ENCODE results near the gene CPEB3.

DNA sequence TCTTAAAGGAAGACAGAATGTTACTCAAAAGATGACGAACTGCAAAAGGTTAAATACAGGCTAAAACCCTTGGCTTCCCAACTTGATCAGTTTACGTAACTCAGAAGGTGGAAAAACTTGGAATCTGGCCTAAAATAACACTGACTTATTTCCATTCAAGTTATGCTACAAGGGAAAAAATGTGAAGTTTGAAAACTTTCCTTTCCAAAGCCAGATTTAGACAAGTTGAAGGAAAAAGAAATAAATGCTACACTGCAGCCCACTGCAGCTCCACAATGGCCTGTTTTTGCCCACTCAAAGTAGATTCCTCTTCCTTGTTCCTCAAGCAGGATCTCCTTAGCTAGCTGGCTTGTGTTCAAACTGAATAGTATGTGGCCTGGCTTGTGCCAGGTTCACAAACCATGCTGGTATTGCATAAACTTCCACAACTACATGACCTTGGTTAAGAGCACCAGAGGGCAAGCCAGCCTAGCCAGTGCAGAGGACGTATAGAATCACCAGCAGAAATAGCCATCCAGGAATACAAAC lies 166.2 kb downstream of the CPEB3 start:
- TF ChIP-seq CTCF (IDR thresholded peaks at IDR 0.05) (peak in 1 of 6 experiments; percentile 7), POLR2A (IDR thresholded peaks at IDR 0.05) (no peak)

Data from thyroid gland (tissue), 4 donors.